GM12865 (cell line): ENCODE data around the gene TGFB2.

Experiments used
- DNase-seq: peaks from one replicate; pipeline ENCODE4 v3.0.0; 2010; ENCODE audit warnings: low read depth
- H3K4me3 ChIP-seq: 2 replicates; pipeline ENCODE4 v1.5.1; 2011; ENCODE audit warnings: mild to moderate bottlenecking, low read depth, low read length, control low read depth
- TF ChIP-seq, protein P1 (sequence below): IDR thresholded peaks from 2 replicates; pipeline ENCODE4 v1.5.1; 2011; ENCODE audit warnings: low read length, control low read depth, low read depth, inconsistent platforms; ENCODE audit not compliant: insufficient read depth; ENCODE audit errors: missing control alignments

The TGFB2 gene

DNA sequence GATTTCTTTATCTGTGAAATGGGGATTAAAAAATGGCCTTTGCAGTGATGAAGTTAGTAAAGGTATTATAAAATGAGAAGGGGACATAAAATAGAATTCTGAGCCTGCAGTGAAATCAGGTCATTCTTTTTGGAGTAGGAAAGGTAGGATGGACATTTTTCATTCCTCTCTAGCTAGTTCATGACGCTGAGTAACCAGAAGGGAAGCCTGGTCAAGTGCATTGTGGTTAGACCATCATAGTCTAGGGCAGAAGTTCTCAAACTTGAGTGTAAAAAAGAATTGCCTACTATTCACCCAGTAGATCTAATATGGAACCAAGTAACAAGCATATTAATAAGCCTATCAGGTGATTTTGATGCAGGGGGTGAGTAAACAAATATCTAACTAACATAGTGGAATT is 50.8 kb downstream of the TGFB2 start:
- no peak overlapping the region for H3K4me3 ChIP-seq
- TF ChIP-seq, protein P1, sequence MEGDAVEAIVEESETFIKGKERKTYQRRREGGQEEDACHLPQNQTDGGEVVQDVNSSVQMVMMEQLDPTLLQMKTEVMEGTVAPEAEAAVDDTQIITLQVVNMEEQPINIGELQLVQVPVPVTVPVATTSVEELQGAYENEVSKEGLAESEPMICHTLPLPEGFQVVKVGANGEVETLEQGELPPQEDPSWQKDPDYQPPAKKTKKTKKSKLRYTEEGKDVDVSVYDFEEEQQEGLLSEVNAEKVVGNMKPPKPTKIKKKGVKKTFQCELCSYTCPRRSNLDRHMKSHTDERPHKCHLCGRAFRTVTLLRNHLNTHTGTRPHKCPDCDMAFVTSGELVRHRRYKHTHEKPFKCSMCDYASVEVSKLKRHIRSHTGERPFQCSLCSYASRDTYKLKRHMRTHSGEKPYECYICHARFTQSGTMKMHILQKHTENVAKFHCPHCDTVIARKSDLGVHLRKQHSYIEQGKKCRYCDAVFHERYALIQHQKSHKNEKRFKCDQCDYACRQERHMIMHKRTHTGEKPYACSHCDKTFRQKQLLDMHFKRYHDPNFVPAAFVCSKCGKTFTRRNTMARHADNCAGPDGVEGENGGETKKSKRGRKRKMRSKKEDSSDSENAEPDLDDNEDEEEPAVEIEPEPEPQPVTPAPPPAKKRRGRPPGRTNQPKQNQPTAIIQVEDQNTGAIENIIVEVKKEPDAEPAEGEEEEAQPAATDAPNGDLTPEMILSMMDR = no peak
- DNase-seq = no peak

DNA sequence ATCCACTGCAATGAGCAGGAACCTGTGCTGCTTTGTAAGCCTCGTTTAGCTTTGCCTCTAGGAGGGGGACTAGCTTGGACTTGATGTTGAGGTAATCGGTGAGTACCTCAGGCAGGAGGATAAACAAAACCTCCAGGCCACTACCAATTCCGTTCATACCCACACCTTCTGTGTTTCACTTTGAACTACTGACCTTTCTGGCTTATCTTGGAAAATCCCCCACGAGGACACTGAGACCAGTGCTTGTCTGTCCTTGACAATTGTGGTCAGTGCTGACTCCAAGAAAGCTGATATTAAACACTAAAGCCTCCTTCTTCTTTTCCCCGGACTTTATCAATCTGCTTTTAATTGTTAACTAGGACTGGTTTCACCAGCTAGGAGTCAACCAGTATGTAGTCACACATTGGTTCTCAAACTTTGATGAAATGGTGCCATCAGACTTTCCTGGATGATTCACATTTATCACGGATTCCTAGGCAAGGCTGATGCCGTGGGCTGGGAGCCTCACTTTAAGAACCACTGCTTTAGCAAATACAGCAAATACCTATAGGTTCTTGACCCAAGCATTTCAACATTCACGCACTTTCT is 52.7 kb downstream of the TGFB2 start:
- TF ChIP-seq, protein P1 = no peak
- H3K4me3 ChIP-seq = no peak overlapping the region
- DNase-seq = no peak

DNA sequence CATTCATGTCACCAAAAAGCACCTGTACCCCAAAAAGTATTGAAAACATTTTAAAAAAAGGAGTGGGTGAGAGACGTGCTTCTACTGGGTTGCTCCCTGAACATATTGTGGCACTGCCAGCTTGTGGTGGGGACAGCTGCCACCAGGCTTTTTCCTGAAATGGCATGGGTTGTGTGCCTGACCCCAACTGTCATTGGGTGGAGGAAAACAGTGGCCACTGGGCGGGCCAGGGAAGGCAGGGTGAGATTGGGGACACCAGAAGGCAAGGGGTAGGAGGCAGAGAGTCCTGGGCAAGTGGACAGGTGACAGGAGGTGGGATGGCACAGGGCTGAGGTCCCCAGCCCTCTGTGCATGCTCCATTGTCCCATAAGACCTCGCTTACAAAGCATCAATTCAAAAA is 55.5 kb downstream of the TGFB2 start:
- TF ChIP-seq, protein P1 = no peak
- DNase-seq = no peak
- H3K4me3 ChIP-seq = no peak overlapping the region

GRCh38 chr1:218401441-218401997 is 56.4 kb downstream of the TGFB2 start:
- TF ChIP-seq, protein P1 = no peak
- H3K4me3 ChIP-seq = no peak overlapping the region
- no peak for DNase-seq

DNA sequence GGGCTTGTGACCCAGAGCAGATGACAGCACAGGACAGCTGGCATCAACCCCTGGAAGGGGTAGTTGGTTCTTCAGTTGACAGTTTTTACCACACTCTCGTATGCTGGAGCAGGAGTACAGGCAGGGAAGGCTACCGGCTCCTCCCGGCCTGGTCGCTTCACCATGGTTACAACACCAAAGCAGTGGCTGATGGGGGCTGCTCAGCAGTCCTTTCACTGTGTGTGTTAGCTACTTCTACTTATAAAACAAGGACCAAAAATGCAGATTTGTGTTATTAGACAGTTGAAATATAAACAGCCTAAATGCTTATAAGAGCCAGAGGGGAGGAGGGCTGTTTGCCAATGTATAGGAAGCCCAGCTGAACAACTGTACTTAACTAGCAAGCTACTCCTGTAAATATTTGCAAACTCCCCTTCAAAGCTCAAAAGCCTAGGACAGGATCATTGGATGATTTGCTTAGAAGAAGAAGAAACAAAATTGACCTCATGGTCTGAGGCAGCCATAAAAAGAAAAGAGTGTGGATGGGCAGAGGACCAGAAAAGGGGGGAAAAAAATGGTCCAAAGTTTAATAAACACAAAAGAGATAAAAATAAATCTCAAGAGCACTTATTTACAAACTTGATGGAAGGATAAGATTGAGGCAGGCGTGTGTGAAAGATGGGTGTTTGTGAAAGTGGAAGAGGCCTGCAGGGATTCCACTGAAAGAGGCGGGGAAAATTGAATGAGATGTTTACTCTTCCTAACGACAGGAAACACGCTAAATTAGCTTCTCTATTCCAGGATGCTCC is 57.1 kb downstream of the TGFB2 start:
- TF ChIP-seq, protein P1 = no peak
- H3K4me3 ChIP-seq = no peak overlapping the region
- no peak for DNase-seq

GRCh38 chr1:218402786-218403120 is 57.6 kb downstream of the TGFB2 start:
- H3K4me3 ChIP-seq = no peak overlapping the region
- DNase-seq = no peak
- TF ChIP-seq, protein P1 = no peak
